Measurements from ENCODE around the gene TNF. TPM values are rescaled to one million over a fixed set of nuclear protein-coding genes. Genes with fewer than 3 reads are reported as not detected.
"Not testable (repeated sequence)": the region's sequence is repeated elsewhere in the genome, so short reads cannot be mapped to it uniquely, and the experiment has no call there.

The TNF gene
- polyA plus RNA-seq, 1 donor: 0.17 TPM

DNA sequence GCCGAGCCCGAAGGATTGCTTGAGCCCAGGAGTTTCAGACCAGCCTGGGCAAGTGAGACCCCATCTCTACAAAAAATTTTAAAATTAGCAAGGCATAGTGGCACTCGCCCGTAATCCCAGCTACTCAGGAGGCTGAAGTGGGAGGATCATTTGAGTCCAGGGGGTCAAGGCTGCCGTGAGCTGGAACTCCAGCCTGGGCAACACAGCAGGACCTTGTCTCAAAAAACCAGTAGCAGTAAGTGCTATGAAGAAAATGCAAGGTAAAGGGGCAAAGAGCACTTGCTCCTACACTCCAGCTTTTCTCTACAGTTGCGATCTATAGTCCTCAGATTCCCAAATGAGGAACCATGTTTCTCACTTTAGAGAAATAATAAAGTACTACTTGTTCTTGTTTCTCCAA is 31.7 kb upstream of the TNF start:
- no peak for DNase-seq

DNA sequence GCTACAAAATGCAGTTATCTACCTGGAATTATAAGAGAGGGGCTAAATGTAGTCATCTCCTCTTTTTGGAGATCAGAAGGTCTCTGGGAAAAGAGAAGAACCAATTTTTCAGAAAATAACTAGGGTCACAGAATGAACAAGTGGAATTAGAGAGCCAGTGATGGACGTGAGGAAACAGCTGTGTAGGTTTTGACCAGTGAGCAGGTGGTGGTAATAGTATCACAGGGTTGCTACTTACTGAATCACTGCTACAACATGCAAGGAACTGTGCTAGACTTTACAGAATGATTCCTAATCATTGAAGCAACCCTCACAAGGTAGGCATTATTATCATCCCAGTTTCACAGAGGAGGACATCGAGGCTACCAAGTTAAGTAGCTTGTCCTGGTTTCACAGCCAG is 30.7 kb upstream of the TNF start:
- no peak for DNase-seq

DNA sequence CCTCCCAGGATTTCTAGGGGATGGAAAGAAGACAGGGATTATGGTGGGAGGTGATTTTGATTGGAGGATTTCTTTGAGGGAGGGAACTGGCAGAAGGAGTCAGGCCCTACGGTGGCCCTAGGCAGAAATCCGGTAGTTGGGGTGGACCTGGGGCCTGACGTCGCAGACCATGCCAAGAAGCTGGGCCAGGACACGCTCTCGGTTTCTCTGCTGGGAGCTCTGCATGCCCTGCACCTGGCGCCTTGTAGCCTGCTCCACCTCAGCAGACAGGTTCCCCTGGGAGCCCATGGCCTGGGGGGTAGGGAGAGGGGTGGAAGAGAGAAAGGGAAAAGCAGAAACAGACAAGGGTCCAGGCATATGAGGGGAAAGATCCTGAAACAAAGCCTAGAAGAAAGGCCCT is 30.1 kb upstream of the TNF start:
- no peak for DNase-seq

DNA sequence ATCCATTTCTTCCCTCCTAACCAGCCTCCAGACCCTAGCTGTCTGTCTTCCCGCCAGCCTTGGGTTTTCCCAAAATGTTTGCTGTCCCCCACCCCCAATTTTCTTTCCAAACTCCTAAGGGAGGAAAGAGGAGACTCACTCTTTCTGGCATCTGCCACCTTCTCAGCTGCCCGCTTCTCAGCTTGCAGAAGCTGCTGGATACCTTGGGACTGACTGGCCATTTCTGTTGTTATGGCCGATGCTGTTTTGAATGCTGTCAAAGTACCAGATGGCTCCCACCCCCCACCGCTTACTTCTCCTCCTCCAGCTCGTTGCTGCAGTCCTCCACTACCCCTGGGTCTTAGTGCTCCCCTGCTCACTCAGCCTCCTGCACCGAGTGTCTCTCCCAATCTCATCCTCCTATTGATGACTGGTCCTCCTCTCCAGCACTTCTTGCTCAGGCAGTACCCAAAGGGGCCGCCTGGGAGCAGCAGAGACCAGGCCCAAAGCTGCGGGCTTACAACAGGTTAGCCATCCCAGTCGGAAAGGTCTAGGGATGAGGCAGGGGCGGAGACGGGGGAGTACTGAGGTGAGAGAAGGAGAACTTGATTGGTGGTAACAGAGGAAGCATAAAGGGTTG is 28.9 kb upstream of the TNF start, which contains the start of gene ATP6V1G2:
TSS of gene ATP6V1G2 (minus strand) at position 270 of the 619 bp plus-strand sequence. CDS start at position 221, 49 bp downstream.
- peak; percentile 87 for DNase-seq

DNA sequence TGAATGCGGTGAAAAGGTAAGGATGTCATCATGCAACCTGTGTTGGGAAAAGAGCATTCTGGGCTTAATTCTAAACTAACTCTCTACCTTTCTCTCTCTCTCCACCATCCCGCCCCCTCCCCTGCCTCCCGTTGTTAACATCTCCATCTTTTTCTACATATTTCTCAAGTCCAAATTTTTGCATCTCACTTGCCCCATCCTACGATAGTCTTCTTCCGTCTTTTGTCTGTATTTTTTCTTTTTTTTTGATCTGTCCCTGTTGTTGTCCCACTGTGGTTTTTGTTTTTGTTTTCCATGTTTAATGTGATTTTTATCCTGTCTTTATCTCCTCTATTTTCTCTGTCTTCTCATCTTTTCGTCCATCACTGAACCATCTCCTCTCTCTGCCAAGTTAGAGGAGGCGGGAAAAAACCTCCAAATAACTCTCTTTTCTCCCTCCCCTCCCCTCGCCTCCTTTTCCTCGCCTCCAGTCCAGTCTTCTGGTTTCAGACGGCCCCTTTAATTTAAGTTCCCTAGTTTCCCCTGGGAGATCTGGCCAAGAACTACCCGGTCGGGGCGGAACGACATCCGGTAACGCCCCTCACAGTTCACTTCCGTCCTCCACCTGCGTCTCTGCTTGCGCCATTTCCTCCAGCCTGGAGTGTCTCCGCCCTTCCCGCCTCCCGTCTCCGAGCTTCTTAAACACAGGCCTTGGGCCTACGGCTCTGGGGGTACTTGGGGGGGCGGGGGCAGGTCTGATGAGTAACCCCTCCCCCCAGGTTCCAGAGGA is 28.2 kb upstream of the TNF start, which contains the start of gene NFKBIL1:
TSS of gene NFKBIL1 (plus strand) at position 651 of the 769 bp plus-strand sequence. CDS start at position 738, 87 bp downstream.
- peak; percentile 96 for DNase-seq

DNA sequence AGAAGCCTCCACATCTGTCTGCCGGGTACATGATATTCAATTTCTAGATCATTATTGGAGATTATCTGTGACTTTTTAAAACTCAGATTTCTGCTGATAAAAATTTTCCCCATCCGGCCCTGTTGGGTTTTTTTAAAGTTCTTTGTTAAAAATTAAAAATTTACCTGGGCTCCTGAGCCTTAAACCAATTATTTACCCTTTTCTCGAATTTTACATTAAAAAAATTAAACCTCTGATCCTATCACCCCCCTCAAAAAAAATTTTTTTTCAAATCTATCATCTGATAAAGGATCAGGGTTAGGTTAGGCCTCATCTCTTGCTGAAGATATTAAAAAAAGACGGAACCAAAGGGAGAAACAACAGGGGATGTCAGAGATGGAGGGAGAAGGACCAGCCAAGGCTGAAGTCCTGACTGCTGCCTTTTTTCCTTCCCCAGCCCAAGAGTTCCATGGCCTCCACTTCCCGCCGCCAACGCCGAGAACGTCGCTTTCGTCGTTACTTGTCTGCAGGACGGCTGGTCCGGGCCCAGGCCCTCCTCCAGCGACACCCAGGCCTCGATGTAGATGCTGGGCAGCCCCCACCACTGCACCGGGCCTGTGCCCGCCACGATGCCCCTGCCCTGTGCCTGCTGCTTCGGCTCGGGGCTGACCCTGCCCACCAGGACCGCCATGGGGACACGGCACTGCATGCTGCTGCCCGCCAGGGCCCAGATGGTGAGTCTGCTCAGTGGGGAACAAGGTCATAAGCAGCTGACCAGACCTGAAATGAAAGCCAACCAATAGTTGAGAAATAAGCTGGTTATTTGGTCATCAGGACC is 27.4 kb upstream of the TNF start:
- no peak for DNase-seq

DNA sequence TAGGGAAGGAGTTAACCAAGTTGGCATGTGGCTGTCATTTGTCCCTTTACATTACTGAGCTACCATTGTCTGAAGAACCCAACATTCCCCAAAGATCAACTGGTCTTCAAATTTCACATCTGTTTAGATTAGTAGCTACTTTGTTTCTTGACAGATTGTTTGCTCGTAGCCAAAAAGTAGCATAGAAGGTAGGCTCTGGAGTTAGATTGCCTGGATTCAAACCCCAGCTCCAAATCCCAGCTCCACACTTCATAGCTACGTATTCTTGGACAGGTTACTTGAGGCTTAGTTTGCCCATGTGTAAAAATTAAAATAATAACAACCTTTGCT is 26.9 kb upstream of the TNF start:
- DNase-seq: no peak

DNA sequence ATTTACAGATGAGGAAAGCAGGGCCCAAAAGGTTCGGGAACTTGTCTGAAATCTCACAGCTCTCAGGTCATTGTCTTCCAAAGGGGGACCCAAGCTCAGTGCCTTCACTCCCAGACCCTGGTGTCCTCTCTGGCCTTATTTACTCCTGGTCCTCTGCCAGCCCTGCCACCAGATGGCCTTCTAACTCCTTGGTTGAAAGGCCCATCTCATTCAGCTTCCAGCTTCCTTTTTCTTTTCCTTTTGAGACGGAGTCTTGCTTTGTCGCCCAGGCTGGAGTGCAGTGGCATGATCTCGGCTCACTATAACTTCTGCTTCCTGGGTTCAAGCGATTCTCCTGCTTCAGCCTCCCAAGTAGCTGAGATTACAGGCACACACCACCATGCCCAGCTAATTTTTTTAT is 24.0 kb upstream of the TNF start:
- DNase-seq: not testable (repeated sequence)

DNA sequence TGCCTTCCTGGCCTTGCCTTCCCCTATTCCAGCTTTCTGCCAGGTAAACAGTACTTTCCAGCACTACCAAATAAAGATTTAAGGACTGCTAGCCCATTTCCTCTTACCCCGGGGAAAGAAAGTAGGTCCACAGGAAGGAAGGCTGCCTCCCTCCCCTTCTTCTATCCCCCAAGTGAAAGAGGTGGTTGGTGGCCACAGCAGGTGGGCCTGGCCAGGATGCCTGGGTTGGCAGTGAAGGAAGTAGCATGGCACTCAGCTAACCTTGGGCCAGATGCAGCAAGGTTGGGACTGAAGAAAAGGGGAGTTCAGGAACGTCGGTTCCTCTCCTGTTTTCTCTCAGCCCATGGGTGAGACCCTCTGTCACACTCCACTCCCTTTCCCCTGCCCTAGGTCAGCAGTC is 19.1 kb upstream of the TNF start:
- DNase-seq: no peak

DNA sequence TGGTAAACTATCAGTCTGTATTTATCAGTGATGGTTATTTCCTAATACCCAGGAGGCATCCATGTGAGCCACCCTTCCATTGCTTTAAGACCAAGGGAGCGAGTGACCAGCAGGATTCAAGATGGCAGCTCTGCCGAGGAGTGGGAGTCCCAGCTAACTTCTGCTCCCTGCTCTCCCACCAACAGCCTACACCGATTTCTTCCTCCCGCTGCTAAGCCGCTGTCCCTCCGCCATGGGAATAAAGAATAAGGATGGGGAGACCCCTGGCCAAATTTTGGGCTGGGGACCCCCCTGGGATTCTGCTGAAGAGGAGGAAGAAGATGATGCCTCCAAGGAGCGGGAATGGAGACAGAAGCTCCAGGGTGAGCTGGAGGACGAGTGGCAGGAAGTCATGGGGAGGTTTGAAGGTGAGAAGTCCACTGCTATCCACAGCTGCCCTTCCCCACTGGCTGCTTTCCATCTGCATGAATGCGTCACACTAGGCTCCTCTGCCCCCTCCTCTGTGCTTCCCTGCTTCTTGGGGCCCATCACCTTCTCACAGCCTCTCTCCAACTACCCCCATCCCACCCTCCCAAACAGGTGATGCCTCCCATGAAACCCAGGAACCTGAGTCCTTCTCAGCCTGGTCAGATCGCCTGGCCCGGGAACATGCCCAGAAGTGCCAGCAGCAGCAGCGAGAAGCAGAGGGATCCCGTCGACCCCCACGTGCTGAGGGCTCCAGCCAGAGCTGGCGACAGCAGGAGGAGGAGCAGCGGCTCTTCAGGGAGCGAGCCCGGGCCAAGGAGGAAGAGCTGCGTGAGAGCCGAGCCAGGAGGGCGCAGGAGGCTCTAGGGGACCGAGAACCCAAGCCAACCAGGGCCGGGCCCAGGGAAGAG is 17.7 kb upstream of the TNF start:
- no peak for DNase-seq

DNA sequence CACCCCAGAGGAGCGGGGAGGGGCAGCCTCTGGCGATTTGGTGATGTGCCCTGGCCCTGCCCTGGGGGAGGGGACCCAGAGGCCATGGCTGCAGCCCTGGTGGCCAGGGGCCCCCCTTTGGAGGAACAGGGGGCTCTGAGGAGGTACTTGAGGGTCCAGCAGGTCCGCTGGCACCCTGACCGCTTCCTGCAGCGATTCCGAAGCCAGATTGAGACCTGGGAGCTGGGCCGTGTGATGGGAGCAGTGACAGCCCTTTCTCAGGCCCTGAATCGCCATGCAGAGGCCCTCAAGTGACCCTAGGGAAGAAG is 17.1 kb upstream of the TNF start:
- no peak for DNase-seq

DNA sequence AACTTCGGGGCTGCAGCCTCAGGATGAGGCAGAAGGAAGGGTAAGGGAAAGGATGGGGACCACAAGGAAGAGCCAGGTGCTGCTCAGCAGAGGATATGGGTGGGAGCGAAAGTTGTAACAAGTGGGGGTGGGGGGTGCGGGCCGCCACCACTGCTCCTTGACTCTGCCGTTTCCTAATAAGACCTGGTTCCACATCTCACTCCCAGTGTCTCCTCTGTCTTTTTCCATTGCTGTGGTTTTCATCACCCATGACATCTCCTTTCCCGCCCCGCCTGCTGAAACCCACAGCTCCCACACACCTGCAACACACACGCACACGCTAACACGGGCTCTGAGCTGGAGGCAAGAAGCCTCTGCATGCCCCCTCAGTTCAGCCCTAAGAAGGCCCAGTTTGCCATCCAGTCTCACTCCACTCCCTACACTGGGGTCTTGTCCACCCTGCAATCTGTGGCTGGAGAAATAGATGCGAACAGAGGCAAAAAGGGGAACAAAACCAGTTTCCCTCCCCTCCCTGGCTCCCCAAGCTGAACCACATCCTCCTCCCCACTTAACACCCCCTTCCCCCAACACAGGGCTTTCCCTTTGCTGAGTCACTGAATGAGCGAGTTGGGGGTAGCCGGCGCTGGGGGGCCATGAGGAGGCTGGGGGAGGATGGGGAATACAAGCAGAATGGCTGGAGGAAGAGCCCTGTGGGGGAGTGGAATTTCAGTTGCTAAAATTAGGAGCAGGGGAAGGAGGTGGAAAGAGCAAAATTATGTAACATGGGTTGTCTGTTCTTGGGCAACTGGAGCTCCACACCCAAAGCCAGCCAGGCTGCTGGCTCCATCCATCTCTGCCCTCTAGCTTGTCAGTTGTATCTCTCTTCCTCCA is 16.5 kb upstream of the TNF start:
- no peak for DNase-seq

DNA sequence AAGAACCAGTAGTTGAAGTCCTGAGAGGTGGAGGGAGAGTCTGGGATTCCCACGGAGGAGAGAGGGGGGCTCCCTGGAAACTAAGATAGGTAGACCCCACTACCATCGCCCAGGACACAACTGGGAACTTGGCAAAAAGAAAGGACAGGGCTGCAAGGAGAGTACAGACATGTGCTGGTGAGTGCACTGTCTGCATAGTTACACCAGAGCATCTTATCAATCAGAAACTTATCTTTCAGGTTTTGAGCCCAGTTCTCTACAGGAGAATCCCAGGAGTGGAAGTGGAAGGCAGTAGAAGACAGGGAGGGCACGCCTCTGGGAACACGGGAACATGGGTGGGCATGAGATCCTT is 15.8 kb upstream of the TNF start:
- DNase-seq: no peak

DNA sequence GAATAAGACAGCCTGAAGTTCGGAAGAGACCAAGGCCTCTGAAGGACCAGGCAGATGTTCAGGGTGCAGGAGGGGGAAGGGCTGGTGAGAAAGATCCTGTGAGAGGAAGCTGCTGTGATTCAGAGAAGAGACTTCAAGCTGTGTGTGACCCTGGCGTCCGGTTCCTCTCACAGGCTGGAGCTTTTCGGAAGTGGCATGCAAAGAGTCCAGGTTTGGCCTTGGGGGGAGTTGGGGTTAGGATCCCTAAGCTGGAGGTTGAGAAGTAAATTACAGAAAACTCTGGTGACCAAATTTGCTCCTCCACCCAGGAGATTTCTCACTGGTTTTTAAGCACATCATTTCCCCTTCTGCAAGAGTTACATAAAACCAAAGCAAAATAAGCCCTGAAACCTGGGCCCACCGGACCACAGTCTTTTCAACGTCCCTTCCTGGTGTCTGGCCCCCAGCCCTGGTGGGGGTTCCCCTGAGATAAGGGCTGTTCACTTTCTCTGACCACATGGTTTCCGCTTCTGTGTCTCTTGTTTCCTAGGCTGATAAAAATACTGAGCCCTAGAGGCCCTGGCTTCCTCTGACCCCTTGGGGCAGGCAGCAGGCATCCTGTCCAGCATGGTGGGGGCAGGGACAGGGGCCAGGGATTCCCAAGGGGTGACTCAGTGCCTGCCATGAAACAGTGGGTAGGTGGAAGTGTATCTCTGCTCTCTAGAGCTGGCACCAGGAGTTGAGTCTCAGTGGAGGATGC is 15.2 kb upstream of the TNF start:
- DNase-seq: no peak

DNA sequence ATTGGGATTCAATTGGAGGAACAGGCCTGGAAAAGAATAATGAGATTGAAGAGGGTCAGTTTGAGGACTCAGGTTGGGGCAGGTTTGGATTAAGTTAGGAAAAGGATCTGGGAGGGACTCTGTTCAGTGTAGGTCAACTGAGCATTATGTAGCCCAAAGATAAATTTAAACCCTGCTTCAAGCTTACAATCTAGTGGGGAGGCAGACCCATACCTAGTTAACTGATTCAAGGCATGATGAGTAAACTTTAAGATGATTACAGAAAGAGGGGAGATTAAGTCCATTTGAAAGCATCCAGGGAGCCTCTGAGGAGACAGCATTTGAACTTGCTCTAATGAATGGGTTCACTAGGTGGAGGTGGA is 14.7 kb upstream of the TNF start:
- no peak for DNase-seq

DNA sequence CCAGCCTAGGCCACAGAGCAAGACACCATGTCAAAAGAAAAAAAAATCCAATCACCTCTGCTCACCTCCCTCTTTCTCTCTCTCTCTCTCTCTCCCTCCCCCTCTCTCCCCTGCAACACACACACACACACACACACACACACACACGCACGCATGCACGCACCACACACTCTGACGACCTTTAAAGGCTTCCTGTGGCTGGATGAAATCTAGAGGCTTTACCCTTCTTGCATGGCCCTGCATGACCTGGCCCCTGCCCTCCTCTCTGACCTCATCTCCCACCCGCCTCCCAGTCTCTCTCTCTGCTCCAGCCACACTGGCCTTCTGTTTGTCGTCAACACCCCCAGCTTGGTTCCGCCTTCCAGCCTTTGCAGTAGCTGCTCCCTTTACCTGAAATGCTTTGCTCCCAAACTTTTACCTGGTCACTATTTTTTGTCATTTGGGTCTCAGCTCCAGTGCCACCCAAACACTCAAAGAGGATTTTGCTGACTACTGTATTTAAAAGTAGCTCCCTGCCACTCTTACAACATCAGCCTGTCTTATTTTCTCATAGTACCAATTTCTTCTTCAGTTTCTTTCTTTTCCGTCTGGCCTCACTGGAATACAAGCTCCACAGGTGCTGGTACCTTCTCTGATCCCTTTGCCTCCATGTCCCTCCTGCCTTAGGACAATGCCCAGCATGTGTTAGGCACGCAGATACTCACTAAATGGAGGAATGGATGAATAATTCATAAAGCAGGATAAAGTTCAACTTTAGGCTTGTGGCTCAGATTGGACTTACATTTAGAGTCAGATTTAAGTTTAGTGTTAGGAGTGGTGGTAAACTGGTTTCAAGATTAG is 7.6 kb upstream of the TNF start:
- no peak for DNase-seq

DNA sequence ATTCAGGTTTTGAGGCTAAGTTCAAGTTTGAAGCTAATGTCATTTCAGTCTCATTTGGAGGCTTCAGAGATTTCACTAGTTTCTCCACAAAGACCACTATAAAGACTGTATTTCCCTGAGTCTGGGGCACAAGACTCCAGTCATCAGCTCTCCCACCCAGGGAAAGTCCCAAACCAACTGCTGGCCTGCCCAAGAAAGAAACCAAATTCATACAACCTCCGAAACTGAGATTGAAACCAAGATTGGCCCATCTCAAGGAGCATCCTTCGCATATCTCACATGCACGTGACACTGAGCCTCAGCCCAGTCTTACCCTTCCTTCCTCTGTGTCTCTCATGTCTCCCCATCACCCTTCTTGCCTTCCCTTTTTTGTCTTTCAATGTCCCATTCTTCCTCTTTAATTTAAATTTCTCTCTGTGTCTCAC is 6.8 kb upstream of the TNF start:
- no peak for DNase-seq

DNA sequence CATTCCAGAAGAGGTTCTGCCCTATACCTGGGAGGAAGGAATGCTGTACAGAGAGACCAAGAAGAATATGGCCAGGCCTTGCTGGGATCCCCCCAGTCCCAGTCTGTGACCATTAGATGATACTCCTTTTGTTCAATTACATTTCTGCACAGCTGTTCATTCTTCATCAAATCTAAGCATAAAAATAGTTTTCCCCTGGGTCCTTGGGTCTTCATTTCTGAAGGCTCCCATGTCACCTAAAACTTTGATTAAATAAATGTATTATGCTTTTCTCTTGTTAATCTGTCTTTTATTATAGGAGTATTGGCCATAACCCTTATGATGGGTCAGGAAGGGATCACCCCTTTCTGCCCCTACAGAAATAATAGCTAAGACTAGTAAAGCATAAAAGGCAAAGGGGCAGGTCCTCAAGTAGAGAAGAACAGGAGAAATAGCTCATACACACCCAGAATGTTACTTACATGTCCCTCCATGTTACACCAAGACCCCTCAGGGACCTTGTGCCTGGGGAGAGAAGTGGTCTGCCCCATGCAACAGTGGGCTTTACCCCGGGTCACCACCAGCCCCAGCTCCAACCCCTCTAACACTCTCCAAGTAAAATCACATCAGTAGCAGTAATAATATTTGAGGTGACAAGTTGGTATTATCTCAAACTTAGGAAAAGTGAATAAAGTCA is 5.4 kb upstream of the TNF start:
- DNase-seq: no peak
